SK-N-SH (cell line): ENCODE results near the gene DNAH1. TPM values are rescaled to one million over a fixed set of nuclear protein-coding genes. Genes with fewer than 3 reads are reported as not detected.

Source experiments
- CTCF ChIA-PET: fragments of 300-600, 350-600 bp; formaldehyde crosslinking; extraction: SDS; loops from one replicate; lab custom pipeline; 2021; lab: Yijun Ruan, JAX
- POLR2A ChIA-PET: fragments of 350-600 bp; sonication (Branson Sonifier 250); formaldehyde crosslinking; extraction: SDS; loops from one replicate; lab custom pipeline; 2020; ENCODE audit warnings: antibody characterized with exemption, inconsistent platforms; lab: Yijun Ruan, JAX
- DNase-seq: peaks from one replicate; pipeline ENCODE4 v3.0.0; 2012
- H2AFZ ChIP-seq: fragments of 200-600 bp; sonication (generic); 2 replicates; pipeline ENCODE4 v1.8.1; 2016; ENCODE audit warnings: antibody characterized with exemption, mild to moderate bottlenecking, low read depth
- H3F3A ChIP-seq: fragments of 200-600 bp; sonication (generic); replicated peaks from 2 replicates; pipeline ENCODE3; 2016; ENCODE audit warnings: antibody characterized with exemption, mild to moderate bottlenecking; ENCODE audit not compliant: insufficient read depth
- H3K27ac ChIP-seq, 2 experiments: fragments of 200-500 bp in 1 of 2; fragments of 200-600 bp in 1 of 2; sonication (Bioruptor generic) in 1 of 2; sonication (generic), shearing (Covaris generic) in 1 of 2; 2 replicates each; pipeline versions ENCODE4 v1.5.1 to v1.6.1; 2014 to 2016; ENCODE audit warnings: low read depth in 2 of 2, inconsistent platforms in 1 of 2, low read length in 1 of 2, mild to moderate bottlenecking in 1 of 2, mixed read lengths in 1 of 2
- H3K27me3 ChIP-seq: fragments of 200-600 bp; sonication (generic), shearing (Covaris generic); 2 replicates; pipeline ENCODE4 v1.6.1; 2016; ENCODE audit warnings: mixed run types; ENCODE audit not compliant: insufficient read depth
- H3K36me3 ChIP-seq, 2 experiments: fragments of 200-500 bp in 1 of 2; fragments of 200-600 bp in 1 of 2; sonication (Bioruptor generic) in 1 of 2; sonication (generic) in 1 of 2; replicated peaks in 1 of 2; 2 replicates each; pipeline versions ENCODE3 to v1.5.1; 2014 to 2016; ENCODE audit warnings: low read length in 1 of 2, mild to moderate bottlenecking in 1 of 2; ENCODE audit not compliant: insufficient read depth in 2 of 2, control insufficient read depth in 1 of 2
- H3K4me1 ChIP-seq, 2 experiments: fragments of 200-500 bp in 1 of 2; fragments of 200-600 bp in 1 of 2; sonication (Bioruptor generic) in 1 of 2; sonication (generic), shearing (Covaris generic) in 1 of 2; 2 replicates each; pipeline versions ENCODE4 v1.5.1 to v1.6.1; 2014 to 2016; ENCODE audit warnings: low read depth in 1 of 2, low read length in 1 of 2, mixed run types in 1 of 2; ENCODE audit not compliant: insufficient read depth in 2 of 2, control insufficient read depth in 1 of 2
- H3K4me2 ChIP-seq: fragments of 200-600 bp; sonication (generic), shearing (Covaris generic); 2 replicates; pipeline ENCODE4 v1.6.1; 2017; ENCODE audit warnings: mixed run types
- H3K4me3 ChIP-seq, 2 experiments: fragments of 200-500 bp in 1 of 2; fragments of 200-600 bp in 1 of 2; sonication (Bioruptor generic) in 1 of 2; sonication (generic), shearing (Covaris generic) in 1 of 2; 2 replicates each; pipeline versions ENCODE4 v1.5.1 to v1.8.1; 2014 to 2016; ENCODE audit warnings: low read depth in 2 of 2, inconsistent platforms in 1 of 2, low read length in 1 of 2, mild to moderate bottlenecking in 1 of 2, mixed read lengths in 1 of 2, moderate library complexity in 1 of 2
- H3K79me2 ChIP-seq: fragments of 200-600 bp; sonication (generic); 2 replicates; pipeline ENCODE4 v1.8.1; 2017; ENCODE audit warnings: mild to moderate bottlenecking; ENCODE audit not compliant: insufficient read depth
- H3K9ac ChIP-seq: fragments of 200-600 bp; sonication (generic); 2 replicates; pipeline ENCODE4 v1.6.1; 2017; ENCODE audit warnings: mixed run types
- H3K9me2 ChIP-seq: fragments of 200-600 bp; sonication (generic); 2 replicates; pipeline ENCODE4 v1.6.1; 2017; ENCODE audit warnings: mixed run types
- H3K9me3 ChIP-seq: fragments of 200-600 bp; sonication (generic); 2 replicates; pipeline ENCODE4 v1.6.1; 2017; ENCODE audit warnings: mixed run types, mild to moderate bottlenecking, moderate library complexity
- H4K20me1 ChIP-seq: fragments of 200-600 bp; sonication (generic); 2 replicates; pipeline ENCODE4 v1.6.1; 2017; ENCODE audit warnings: mild to moderate bottlenecking, mixed run types; ENCODE audit not compliant: insufficient read depth
- ELF1 ChIP-seq: IDR thresholded peaks from 2 replicates; pipeline ENCODE4 v1.4.0; 2012
- GABPA ChIP-seq: IDR thresholded peaks from 2 replicates; pipeline ENCODE4 v1.4.0; 2012; ENCODE audit warnings: low read depth, mild to moderate bottlenecking
- GATA2 ChIP-seq: sonication (generic); formaldehyde crosslinking; IDR thresholded peaks from 2 replicates; pipeline ENCODE4 v1.5.0; 2020; ENCODE audit warnings: mild to moderate bottlenecking, missing genetic modification reagents
- MAX ChIP-seq: IDR thresholded peaks from 2 replicates; pipeline ENCODE4 v1.4.0; 2012; ENCODE audit warnings: low read depth
- MEF2A ChIP-seq: IDR thresholded peaks from 2 replicates; pipeline ENCODE4 v1.4.0; 2012; ENCODE audit warnings: low read depth, borderline replicate concordance
- MXI1 ChIP-seq: IDR thresholded peaks from 2 replicates; pipeline ENCODE4 v1.6.1; 2012; ENCODE audit warnings: mild to moderate bottlenecking, low read depth, low read length, improper control_type of control experiment
- NRF1 ChIP-seq: IDR thresholded peaks from 2 replicates; pipeline ENCODE4 v1.6.1; 2012; ENCODE audit warnings: low read depth, mild to moderate bottlenecking, low read length
- PBX3 ChIP-seq: IDR thresholded peaks from 2 replicates; pipeline ENCODE4; 2012
- RFX5 ChIP-seq: IDR thresholded peaks from 2 replicates; pipeline ENCODE4 v1.6.1; 2012; ENCODE audit warnings: mild to moderate bottlenecking, improper control_type of control experiment, low read length
- TCF12 ChIP-seq: IDR thresholded peaks from 2 replicates; pipeline ENCODE4 v1.4.0; 2012
- TEAD4 ChIP-seq: IDR thresholded peaks from 2 replicates; pipeline ENCODE4 v1.4.0; 2012; ENCODE audit warnings: mild to moderate bottlenecking, borderline replicate concordance; ENCODE audit not compliant: insufficient read depth
- USF1 ChIP-seq: IDR thresholded peaks from 2 replicates; pipeline ENCODE4 v1.4.0; 2012; ENCODE audit warnings: low read depth, borderline replicate concordance
- WGBS: methylation state at CpG from one replicate; pipeline ENCODE4 v1.1.6; 2017; ENCODE audit warnings: low lambda C conversion rate; 5-methylcytosine and 5-hydroxymethylcytosine counted together
- polyA plus RNA-seq, 3 experiments: library from polyadenylated mRNA; depleted of rRNA; stranded (reverse); fragments of >200 nt; gene quantifications; 2 replicates each; pipeline ENCODE4 v1.2.3, GENCODE V29; 2012
- TF ChIP-seq, protein P1 (sequence below): IDR thresholded peaks from 2 replicates; pipeline ENCODE4 v1.6.1; 2012; ENCODE audit warnings: mild to moderate bottlenecking, low read depth, low read length, moderate library complexity

Gene DNAH1
- polyA plus RNA-seq, 1 of the 3 experiments (the other 2 are of a cell fraction) = 5.1 TPM

DNA sequence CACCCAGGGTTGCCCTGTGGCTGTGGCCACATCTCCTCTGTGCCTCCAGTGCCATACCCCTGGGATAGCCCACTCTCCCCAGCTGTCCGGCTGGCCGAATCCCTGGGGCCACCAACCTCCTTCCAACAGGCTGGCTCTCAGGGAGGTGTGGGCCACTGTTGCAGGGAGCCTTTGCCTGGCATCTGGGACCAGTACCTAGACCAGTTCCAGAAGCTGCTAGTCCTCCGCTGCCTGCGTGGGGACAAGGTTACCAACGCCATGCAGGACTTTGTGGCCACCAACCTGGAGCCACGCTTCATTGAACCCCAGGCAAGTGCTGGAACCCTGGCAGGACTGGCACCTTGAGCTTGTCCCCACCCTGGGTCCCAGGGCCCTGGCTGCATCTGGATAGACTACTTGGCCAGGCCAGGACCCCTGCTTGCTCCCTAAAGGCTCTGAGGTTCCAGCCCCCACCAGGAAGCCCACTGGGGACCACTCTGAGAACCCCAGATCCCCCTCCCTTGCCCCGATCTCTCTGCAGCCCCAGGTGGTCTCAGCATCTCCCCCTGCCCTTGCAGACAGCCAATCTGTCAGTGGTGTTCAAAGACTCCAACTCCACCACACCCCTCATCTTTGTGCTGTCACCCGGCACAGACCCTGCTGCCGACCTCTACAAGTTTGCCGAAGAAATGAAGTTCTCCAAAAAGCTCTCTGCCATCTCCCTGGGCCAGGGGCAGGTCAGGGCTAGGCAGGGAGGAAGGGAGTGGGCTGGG lies 78.8 kb downstream of the DNAH1 start:
- H3K9ac ChIP-seq = no peak overlapping the region
- H3F3A ChIP-seq = no peaks in the 10 kb centered on the region
- no peaks in the 10 kb centered on the region for H3K36me3 ChIP-seq
- no peaks in the 10 kb centered on the region for H4K20me1 ChIP-seq
- TF ChIP-seq, protein P1, sequence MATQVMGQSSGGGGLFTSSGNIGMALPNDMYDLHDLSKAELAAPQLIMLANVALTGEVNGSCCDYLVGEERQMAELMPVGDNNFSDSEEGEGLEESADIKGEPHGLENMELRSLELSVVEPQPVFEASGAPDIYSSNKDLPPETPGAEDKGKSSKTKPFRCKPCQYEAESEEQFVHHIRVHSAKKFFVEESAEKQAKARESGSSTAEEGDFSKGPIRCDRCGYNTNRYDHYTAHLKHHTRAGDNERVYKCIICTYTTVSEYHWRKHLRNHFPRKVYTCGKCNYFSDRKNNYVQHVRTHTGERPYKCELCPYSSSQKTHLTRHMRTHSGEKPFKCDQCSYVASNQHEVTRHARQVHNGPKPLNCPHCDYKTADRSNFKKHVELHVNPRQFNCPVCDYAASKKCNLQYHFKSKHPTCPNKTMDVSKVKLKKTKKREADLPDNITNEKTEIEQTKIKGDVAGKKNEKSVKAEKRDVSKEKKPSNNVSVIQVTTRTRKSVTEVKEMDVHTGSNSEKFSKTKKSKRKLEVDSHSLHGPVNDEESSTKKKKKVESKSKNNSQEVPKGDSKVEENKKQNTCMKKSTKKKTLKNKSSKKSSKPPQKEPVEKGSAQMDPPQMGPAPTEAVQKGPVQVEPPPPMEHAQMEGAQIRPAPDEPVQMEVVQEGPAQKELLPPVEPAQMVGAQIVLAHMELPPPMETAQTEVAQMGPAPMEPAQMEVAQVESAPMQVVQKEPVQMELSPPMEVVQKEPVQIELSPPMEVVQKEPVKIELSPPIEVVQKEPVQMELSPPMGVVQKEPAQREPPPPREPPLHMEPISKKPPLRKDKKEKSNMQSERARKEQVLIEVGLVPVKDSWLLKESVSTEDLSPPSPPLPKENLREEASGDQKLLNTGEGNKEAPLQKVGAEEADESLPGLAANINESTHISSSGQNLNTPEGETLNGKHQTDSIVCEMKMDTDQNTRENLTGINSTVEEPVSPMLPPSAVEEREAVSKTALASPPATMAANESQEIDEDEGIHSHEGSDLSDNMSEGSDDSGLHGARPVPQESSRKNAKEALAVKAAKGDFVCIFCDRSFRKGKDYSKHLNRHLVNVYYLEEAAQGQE = no peak
- TF ChIP-seq TEAD4 (no peak), ELF1 (no peak), MEF2A (no peak), MXI1 (no peak), PBX3 (no peak), RFX5 (no peak), NRF1 (no peak), TCF12 (no peak)
- H3K4me1 ChIP-seq = no peaks in the 10 kb centered on the region
- H2AFZ ChIP-seq = no peak overlapping the region
- H3K27ac ChIP-seq = no peak overlapping the region
- ChIA-PET POLR2A (no interaction called here), CTCF (interaction anchor here (0.7 to 1.2 kb wide), 2 partner anchors 9 to 12 kb away, joined by 3 to 4 read pairs; no protein-coding TSS in a partner anchor)
- DNase-seq = no peak
- H3K4me3 ChIP-seq = no peak overlapping the region
- no peaks in the 10 kb centered on the region for H3K9me3 ChIP-seq
- WGBS = 74% methylated on average over 5 of the region's 10 CpGs
- H3K79me2 ChIP-seq = no peaks in the 10 kb centered on the region
- H3K4me2 ChIP-seq = no peak overlapping the region
- no peaks in the 10 kb centered on the region for H3K27me3 ChIP-seq
- H3K9me2 ChIP-seq = no peaks in the 10 kb centered on the region

DNA sequence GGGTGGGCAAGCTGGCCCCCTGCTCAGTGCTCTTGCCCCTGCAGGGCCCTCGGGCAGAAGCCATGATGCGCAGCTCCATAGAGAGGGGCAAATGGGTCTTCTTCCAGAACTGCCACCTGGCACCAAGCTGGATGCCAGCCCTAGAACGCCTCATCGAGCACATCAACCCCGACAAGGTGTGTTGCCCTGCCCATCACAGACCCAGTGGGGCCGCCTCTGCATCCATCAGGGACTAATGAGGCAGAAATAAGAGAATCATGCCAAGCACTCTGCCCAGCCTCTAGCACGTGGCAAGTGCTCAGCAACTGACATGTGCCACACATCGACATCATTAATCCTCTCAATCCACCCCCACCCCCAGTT lies 79.4 kb downstream of the DNAH1 start:
- Histone ChIP-seq H3K79me2 (no peaks in the 10 kb centered on the region), H2AFZ (no peak overlapping the region), H3K4me2 (no peak overlapping the region), H3K9ac (no peak overlapping the region), H3K9me3 (no peaks in the 10 kb centered on the region), H3F3A (no peaks in the 10 kb centered on the region), H4K20me1 (no peaks in the 10 kb centered on the region), H3K4me1 (no peaks in the 10 kb centered on the region), H3K27ac (no peak overlapping the region), H3K36me3 (peaks cover 0 to under 1% of the 10 kb centered on the region in 2 experiments), H3K4me3 (no peak overlapping the region), H3K9me2 (no peaks in the 10 kb centered on the region), H3K27me3 (no peaks in the 10 kb centered on the region)
- POLR2A ChIA-PET = no interaction called here
- CTCF ChIA-PET = no interaction called here
- DNase-seq = no peak
- WGBS = 25% methylated on average over 6 of the region's 8 CpGs
- no peak for TF ChIP-seq GATA2 (CRISPR knock-in tag)
- no peak for TF ChIP-seq TCF12
- no peak for TF ChIP-seq USF1
- TF ChIP-seq MAX = no peak
- no peak for TF ChIP-seq GABPA
